NOMO-1 (cell line): ENCODE data around the gene ZNF446.
"Not testable (repeated sequence)": the region's sequence is repeated elsewhere in the genome, so short reads cannot be mapped to it uniquely, and the experiment has no call there.

Experiments used
- DNase-seq, 2 experiments: peaks; one replicate each; lab custom pipeline; 2025; ENCODE audit not compliant: unreplicated experiment in 2 of 2; lab: John Stamatoyannopoulos, UW

ZNF446 gene

DNA sequence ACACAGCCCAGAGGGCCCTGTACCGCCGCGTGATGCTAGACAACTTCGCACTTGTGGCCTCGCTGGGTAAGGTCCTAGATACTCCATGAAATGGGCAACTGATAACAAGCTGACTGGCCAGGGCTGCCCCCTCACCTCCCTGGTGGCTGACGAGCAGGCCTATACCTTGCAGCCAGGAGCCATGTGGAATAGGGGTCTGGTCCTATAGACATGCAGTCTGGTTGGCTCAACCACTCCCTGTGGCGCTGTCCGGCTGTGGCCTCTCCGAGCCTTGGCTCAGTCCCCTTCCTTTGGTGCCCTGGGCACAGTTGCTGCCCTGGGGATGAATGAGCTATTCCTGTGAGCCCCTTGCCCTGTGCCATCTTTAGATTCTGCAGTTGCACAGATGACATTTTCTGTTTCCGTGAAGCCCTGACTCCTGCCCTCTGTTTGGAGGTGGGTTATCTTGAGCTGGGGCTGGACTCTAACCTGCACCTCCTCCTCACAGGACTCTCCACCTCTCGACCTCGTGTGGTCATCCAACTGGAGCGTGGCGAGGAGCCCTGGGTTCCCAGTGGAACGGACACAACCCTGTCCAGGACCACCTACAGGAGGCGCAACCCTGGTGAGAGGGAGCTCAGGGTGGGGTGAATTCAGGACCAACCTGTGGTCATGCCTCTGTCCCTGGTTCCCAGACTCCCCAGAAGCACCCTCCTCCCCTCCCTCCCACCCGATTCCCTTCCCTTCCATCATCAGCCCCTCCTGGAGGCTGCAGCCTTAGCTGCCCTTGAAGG, 6.7 kb upstream of the ZNF446 start:
- no peak for DNase-seq

DNA sequence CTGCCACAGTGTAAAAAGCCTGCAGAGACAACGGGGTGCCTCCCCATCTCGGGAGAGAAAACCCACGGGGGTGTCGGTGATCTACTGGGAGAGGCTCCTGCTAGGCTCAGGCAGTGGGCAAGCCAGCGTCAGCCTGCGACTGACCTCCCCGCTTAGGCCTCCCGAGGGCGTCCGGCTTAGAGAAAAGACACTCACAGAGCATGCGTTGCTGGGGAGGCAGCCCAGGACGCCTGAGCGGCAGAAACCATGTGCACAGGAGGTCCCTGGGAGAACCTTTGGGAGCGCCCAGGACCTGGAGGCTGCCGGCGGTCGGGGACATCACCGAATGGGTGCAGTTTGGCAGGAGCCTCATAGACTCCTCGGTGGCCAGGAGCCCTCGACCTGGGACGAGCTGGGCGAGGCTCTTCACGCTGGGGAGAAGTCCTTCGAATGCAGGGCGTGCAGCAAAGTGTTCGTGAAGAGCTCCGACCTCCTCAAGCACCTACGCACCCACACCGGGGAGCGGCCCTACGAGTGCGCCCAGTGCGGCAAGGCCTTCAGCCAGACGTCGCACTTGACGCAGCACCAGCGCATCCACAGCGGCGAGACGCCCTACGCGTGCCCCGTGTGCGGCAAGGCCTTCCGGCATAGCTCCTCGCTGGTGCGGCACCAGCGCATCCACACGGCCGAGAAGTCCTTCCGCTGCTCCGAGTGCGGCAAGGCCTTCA, 5.2 kb upstream of the ZNF446 start:
- DNase-seq, result not testable (repeated sequence)

DNA sequence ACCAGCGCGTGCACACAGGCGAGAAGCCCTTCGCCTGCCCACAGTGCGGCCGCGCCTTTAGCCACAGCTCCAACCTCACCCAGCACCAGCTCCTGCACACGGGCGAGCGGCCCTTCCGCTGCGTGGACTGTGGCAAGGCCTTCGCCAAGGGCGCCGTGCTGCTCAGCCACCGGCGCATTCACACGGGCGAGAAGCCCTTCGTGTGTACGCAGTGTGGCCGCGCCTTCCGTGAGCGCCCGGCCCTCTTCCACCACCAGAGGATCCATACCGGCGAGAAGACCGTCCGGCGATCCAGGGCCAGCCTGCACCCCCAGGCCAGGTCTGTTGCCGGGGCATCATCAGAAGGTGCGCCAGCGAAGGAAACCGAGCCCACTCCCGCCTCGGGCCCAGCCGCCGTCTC, 4.4 kb upstream of the ZNF446 start:
- DNase-seq, result no peak

DNA sequence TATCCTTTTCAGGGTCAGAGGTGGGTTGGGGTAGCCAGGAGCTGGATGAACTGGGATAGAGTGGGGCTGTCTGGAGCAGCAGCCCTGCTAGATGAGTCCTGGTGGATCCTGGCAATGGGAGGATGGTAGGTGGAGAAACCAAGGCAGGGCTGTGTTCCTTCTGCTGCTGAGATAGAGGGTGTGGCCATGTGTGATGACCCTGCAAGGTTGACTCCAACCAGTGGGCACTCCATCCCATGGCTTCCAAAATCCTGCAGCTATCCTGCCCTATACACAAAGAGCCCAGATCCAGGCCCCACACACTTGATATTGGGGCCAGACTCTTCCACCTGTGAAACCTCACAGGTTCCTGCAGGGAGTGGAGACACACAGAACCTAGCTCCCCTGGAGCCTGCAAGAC, 2.4 kb upstream of the ZNF446 start:
- no peak for DNase-seq

DNA sequence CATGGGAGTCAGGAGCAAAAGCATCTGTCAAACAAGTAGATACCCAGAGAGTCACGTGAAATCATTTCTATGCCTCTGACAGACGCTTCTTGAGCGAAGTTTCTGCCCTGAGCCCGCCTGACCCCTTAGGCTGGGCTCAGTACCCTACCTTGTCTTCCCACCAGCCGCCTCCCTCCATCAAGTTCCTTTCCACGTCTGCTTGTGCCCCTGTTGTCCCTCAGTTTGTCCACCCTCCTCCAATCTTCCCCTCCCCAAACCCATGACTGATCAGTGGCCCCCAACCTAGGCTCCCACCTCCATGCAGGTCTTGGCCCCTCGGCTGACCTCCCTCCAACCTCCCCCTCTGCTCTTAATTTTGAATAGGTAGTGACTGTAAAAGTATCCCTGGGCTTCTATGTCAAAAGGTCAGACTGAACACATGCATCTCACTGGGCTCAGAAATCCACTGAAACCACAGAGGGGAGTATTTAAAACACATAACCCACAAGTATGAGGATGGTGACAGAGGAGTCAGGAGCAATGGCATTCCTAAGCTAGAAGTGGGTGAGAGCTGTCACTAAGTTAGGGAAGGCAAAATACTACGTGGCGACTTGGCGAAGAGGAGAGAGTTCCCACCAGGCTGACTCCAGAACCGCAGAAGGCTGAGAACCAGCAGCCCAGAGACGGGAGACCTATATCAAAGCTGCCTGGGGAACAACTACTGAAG, 1.7 kb upstream of the ZNF446 start:
- no peak for DNase-seq

DNA sequence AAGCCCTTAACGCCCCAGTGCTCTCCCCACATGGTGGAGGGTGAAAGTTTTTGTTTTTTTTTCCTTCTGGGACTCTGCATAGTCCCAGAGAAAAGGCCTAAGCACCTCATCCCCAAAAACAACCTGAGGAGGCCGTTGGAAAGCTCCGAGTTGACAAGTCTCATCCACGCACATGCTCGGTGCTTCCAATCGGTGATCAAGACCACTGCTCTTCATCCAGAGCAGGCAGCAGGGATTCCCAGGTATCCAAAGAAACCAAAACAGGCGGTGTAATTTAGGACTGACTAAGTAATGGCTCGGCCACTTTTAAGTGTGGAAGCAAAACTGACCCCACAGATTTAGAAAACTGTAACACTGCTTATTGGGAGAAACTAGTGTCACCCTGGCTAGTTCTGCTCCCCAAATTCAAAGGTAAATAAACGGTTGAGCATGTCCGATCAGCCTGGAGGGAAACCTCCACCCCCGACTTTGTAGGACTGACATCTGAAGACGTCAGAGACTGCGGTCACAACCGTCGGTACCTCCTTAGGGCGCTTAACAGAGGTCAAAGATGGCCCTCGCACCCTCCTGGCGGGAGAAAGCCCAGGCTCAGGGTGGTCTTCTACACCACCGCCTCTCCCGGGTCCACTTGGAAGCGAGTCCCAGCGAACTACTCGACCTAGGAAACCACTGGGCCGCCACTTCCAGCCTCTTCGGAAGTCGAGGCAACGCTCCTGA, 997 bp upstream of the ZNF446 start:
- peak in 1 of 2 experiments; percentile 32 for DNase-seq

DNA sequence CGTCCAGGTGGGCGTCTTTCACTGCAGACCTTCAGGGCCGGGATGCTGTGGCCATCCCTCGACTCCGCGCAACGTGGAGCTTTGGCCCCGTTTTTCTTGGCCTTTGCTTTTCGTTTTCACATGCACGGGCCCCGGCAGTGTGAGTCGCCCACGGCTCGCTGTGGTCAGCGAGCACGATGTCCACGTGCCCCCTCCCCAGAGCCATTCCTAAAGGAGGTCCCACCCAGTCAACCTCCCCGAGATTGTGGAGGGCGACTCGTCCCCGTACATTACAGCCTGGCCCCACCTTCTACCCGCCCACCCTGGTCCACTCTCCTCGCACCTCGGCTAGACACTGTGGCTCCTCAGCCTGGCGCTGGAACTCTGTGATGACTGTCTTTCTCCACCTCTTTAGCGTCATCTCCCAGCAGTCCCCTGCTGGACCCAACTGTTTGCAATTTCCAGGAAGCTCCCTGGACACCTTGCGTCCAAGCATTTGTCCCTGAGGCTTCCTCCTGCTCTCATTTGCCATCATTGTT, 405 bp downstream of the ZNF446 start:
- DNase-seq, result no peak

DNA sequence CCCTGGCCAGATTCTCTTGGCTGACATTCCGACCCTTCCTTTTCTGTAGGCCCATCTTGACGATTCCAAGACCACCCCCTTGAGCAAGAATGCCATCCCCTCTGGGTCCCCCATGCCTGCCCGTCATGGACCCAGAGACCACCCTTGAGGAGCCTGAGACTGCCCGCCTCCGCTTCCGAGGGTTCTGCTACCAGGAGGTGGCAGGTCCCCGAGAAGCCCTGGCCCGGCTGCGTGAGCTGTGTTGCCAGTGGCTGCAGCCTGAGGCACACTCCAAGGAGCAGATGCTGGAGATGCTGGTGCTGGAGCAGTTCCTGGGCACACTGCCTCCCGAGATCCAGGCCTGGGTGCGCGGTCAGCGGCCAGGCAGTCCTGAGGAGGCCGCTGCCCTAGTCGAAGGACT, 978 bp downstream of the ZNF446 start:
- DNase-seq, result no peak

DNA sequence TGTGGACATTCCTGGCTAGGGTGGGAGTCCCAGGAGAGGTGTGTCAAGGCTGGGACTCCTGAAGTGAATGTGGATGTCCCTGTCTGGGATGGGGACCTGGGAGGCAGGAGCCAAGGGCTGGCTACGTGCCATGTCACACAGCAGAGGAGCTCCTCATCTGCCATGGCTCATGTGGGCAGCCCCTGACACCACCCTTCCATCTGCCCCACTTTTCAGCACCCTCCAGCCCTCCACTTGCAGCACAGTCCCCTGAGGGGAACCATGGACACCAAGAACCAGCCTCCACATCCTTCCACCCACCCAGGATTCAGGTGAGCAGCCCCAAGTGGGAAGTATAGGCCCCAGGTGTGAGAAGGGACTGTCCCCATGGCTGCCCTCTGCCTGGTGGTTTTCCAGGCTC, 1.7 kb downstream of the ZNF446 start:
- DNase-seq, result no peak

DNA sequence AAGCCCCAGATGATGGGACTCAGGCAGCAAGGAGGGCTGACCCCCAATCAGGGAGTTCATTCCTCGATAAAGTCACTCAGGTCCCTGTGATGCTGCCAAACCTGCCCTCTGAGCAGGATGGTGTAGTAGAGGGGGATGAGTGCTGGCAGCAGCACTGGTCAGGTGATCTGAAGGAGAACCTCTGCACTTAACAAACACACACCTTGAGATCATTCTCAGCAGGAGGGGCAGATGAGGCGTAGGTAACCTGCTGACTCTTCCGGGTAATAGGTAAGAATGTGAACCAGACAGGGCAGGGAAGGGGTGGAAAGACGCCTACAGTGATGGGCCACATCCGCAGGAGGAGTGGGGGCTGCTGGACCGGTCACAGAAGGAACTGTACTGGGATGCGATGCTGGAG, 3.2 kb downstream of the ZNF446 start:
- DNase-seq, result no peak

DNA sequence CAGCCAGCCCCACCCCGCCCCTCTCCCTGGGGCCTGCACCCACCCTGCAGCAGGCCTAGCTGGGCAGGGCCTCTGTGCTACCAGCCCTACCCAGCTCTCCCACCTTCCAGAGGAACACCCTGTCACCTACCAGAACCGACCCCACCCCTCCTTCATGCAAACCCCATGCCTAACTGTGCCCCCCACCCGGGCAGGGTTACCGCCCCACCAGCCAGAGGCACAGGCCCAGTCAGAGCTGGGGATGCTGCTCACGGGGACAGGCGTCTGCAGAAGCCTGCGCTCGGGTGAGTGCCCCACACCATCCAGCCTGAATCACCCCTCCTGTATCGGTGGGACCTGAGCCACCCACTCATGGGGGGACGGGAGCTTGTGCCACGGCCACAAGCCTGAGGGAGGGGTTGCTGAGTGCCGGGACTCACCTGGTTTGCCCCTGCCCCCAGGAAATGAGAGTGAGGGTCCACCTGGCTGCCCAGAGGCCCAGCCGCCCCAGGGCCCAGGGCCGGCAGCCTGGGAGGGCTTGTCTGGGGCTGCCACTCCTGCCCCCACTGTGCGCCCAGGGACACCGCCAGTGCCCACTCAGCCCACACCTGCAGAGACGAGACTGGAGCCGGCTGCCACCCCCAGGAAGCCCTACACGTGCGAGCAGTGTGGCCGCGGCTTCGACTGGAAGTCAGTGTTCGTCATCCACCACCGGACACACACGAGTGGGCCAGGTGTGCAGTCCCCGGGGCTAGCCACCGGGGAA, 3.8 kb downstream of the ZNF446 start:
- DNase-seq, result no peak

DNA sequence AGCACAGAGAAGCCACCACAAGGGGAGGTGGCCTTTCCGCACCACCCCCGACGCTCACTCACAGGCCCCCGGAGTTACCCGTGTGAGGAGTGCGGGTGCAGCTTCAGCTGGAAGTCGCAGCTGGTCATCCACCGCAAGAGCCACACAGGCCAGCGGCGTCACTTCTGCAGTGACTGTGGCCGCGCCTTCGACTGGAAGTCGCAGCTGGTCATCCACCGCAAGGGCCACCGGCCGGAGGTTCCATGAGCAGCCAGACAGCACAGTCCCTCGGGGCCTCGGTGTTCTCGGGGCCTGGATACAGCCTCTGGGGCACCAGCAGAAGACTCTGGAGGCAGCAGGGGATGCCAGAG, 4.3 kb downstream of the ZNF446 start:
- no peak for DNase-seq

DNA sequence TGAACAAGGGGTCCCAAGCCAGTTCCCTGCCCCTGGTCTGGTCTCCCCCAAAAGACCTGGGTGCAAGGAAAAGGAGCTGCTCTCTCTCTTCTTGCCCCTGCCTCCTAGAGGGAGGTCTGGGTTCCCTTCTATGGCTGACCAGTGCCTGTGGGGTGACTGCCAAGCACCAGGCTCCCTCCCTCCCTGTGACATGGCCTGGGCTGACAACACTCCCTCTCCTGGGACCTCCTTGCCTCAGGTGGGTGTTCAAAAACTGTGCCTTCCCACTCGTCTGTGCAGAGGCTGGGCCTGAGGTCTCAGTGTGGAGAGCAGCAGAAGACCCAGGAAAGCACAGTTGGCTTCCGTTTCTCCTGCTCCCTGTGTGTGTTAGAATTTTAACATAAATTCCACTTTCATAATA, 4.7 kb downstream of the ZNF446 start:
- no peak for DNase-seq

DNA sequence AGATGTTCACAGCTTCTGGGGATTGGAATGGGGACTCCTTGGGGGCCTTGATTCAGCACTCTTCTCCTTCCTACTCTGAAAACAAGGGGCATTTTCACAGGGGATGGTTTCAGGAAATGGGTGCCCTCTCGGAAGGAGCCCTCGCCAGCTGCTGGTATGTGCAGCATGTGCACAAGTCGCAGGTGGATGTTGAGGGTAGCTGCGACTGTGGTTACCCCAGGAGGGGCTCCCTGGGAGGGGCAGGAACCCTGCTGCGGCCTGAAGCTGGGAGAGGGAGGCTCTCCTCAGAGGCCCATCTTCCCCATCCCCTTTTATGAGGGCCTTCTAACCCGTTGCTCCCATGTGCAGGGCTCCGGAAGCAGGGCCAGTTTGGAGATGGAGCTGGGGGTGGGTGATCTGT, 6.2 kb downstream of the ZNF446 start:
- DNase-seq, result no peak

DNA sequence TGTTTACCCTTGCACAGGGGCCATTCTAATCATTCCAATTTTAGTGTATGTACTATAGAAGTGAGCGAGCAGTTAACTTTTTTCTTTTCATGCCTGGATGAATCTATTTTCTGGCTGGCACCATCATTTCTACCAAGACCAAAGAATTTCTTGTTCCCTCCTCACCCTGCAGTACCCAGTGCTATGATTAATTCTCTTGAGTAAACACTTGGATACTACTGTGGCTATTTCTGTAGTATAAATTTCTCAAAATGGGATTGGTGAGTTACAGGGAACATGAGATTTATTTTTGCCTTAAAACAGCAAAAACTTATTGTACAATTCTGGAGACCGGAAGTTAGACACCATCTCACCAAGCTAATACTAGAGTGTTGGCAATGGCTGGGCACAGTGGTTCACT, 7.6 kb downstream of the ZNF446 start:
- no peak for DNase-seq

DNA sequence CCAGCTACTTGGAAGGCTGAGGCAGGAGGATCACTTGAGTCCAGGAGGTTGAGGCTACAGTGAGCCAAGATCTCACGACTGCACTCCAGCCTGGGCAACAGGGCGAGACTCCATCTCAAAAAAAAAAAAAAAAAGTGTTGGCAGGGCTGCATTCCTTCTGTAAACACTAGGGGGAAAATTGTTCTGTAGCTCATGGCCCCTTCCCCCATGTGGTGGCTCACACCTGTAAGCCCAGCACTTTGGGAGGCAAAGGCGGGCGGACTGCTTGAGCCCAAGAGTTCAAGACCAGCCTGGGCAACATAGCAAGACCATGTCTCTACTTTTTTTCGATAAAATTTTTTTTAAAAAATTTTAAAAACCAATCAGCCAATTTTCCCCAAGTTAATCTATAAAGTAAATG, 8.2 kb downstream of the ZNF446 start:
- not testable (repeated sequence) for DNase-seq

DNA sequence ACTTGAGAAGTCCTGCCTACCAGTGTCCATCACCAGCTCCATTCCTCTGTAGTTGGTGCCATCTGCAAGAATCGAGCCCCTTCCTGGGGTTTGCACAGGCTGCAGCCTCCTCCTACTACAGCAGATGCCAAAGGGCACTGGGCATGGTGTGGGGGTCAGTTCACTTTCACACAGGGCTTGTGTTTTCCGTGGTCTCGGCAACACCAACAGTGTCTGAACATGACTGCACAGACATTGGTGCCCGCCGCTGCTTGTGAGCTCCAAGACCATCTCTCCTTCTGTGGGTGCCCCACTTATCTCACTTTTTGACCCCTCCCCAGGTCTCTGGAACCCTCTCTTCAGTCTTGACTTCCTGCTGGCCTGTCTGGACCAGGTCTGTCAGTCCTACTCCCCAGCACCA, 15.2 kb downstream of the ZNF446 start:
- DNase-seq, result no peak

DNA sequence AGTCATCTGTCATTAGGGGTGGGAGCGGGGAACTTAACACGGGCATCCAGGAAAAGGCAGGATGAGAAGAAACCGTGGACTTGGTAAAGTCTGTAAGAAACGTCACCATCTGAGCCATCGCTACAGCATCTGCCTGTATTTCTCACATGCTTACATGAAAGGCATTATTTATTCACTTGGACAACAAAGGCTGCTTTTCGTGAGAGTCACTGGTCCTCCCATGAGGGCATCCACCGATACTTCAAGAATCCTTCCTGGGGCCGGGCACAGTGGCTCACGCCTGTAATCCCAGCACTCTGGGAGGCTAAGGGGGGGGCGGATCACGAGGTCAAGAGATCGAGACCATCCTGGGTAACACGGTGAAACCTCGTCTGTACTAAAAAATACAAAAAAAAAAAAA, 16.1 kb downstream of the ZNF446 start:
- DNase-seq, result no peak

DNA sequence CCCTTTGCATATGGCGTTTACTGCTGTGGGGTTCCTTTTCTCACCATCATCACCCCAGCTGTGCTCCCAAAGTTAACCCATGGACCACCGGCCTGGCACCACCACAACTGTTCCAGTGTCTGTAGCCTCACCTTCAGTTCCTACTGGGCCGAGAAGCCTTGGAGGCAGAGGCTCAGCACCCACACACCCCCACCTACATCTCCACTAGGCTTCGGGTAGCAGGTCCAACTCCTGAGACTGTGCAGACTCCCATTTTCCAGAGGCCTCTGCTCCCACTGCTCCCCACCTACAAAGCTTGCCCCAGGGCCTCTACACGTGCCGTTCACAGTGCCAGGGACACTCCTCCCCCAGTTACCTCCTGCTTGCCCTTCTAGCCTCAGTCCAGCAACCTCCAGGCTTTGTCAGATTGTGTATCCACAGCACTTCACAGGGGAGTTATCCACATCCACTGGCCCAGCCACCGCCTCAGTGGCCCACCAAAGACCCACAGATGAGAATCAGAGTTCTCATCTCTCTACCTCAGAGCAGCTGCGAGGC, 21.6 kb downstream of the ZNF446 start:
- no peak for DNase-seq

DNA sequence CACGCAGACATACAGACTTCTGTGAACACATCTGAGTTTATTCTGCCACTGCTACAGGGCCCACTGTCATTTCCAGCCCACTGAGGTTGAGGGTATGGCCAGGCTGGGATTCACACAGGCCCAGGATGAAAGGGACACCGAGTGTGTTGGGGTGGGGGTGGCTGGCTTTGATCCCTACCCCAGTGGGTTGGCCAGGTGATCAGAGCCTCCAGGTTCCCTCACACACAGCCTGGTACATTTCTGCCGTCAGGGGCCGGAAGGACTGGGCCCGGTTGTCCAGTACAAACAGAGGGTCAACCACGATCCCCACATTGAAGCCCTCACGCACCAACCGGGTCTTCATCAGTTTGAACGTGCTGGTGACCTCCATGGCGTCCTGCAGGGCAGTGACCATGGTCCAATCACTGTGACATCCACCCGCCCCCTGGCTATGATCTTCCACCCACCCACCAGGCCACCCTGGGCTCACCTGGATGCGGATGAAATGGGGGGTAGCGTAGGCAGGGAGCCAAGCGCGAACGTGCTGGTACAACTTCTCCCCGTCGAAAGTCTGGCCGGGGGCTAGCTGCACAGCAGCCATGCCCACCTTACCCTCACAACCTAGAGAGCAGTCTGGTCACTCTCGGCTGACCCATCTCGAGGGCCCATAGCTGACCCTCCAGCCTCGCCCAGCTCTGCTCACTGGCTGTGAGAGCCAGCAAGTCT, 22.3 kb downstream of the ZNF446 start:
- no peak for DNase-seq
